Heart left ventricle (tissue), 13 donors: ENCODE results near the gene D2HGDH.

Experiments
- CTCF ChIP-seq, 12 donors: fragments of 200-600 bp; sonication (generic) in 4 of 12; IDR thresholded peaks; one replicate each; pipeline versions ENCODE4 v1.5.0 to v1.8.0; 2018 to 2022; ENCODE audit warnings: antibody characterized with exemption in 12 of 12, mild to moderate bottlenecking in 5 of 12
- POLR2A ChIP-seq, 2 donors: fragments of 450-650 bp; IDR thresholded peaks; one replicate each; pipeline ENCODE4 v1.6.1; 2017; ENCODE audit warnings: antibody characterized with exemption in 2 of 2, mild to moderate bottlenecking in 2 of 2, moderate library complexity in 2 of 2
- donor health status: ischemic (EF 13 %, LVEDD 7.1; RV severe dilation, severe dysfunction).
- donor health status: DM: no; HTN: yes; CAD: no.
- donor health status: DM: no; HTN: no; CAD: no.
- donor health status: ischemic (EF 25% LVEDD 6.9; RV normal size, moderate dysfunction).
- donor health status: ischemic (EF 25% LVEDD 5.7; RV mildly dilated, moderate dysfunction).
- donor health status: ischemic (EF 35%, LVEDD 5.7; RV mildly dilated, moderate dysfunction).
- donor health status: nonischemic (EF 11% LVEDD 7.7; RV severe dilation, severe dysfunction).
- donor health status: DM: yes; HTN: yes; CAD: no.
- donor health status: PGD.
- donor health status: ischemic (EF 29% LVEDD 5.4; RV normal size, mild dysfunction).
- donor health status: nonischemic (EF 23%, LVEDD 6.1; RV moderate dilation, normal function).

GRCh38 chr2:241759067-241759807 is 24.8 kb downstream of the D2HGDH start:
- TF ChIP-seq CTCF (IDR thresholded peaks at IDR 0.05) = no peak
- no peak for TF ChIP-seq POLR2A (IDR thresholded peaks at IDR 0.05)
